Suprapubic skin (tissue), 4 donors: Measurements from ENCODE around the gene CCR9. TPM values are rescaled to one million over a fixed set of nuclear protein-coding genes. Genes with fewer than 3 reads are reported as not detected.

ENCODE experiments used
- DNase-seq, 2 donors: peaks; one replicate each; pipeline ENCODE4 v3.0.0-alpha.2; 2019; ENCODE audit warnings: low spot score in 2 of 2
- H3K27ac ChIP-seq: fragments of 200-600 bp; sonication (generic); one replicate; pipeline ENCODE4 v1.5.1; 2019
- H3K27me3 ChIP-seq: fragments of 200-600 bp; sonication (generic); one replicate; pipeline ENCODE4 v1.5.1; 2019
- H3K36me3 ChIP-seq: fragments of 200-600 bp; sonication (generic); one replicate; pipeline ENCODE4 v1.5.1; 2019
- H3K4me1 ChIP-seq: fragments of 200-600 bp; sonication (generic); one replicate; pipeline ENCODE4 v1.5.1; 2019
- H3K4me3 ChIP-seq: fragments of 200-600 bp; sonication (generic); one replicate; pipeline ENCODE4 v1.5.1; 2019; ENCODE audit warnings: mild to moderate bottlenecking
- H3K9me3 ChIP-seq: fragments of 200-600 bp; sonication (generic); one replicate; pipeline ENCODE4 v1.5.1; 2019
- CTCF ChIP-seq, 2 donors: fragments of 200-600 bp in 1 of 2; fragments of 450-650 bp in 1 of 2; sonication (generic) in 1 of 2; IDR thresholded peaks; one replicate each; pipeline ENCODE4 v1.5.1; 2016 to 2019; ENCODE audit warnings: antibody characterized with exemption in 2 of 2, mild to moderate bottlenecking in 1 of 2, moderate library complexity in 1 of 2
- EP300 ChIP-seq: sonication (generic); formaldehyde crosslinking; IDR thresholded peaks from one replicate; pipeline ENCODE4 v1.6.1; 2017; ENCODE audit warnings: antibody characterized with exemption
- POLR2A ChIP-seq, 2 donors: fragments of 450-650 bp; IDR thresholded peaks; one replicate each; pipeline ENCODE4 v1.6.1; 2017; ENCODE audit warnings: antibody characterized with exemption in 2 of 2, mild to moderate bottlenecking in 2 of 2, moderate library complexity in 2 of 2
- POLR2AphosphoS5 ChIP-seq, 3 donors: sonication (generic); formaldehyde crosslinking; IDR thresholded peaks; one replicate each; pipeline ENCODE4 v1.6.1; 2017; ENCODE audit warnings: antibody characterized with exemption in 3 of 3
- WGBS: methylation state at CpG from one replicate; pipeline ENCODE4 v1.1.5; 2018; 5-methylcytosine and 5-hydroxymethylcytosine counted together
- total RNA-seq, 4 donors: library from RNA; depleted of rRNA; stranded (reverse); fragments of >200 nt; gene quantifications; one replicate each; pipeline ENCODE4 v1.1.0, GENCODE V29; 2016

Gene CCR9
- total RNA-seq, 4 donors from 2014 or later, result not detected

- H3K36me3 ChIP-seq, result peaks cover 52% of the 10 kb centered on the region
Observed at GRCh38 chr3:45937206-45938042, 51.1 kb downstream of the CCR9 start.

GRCh38 chr3:45938043-45938435 is 51.7 kb downstream of the CCR9 start:
- H3K27me3 ChIP-seq, result no peaks in the 10 kb centered on the region
- H3K27ac ChIP-seq, result no peak overlapping the region
- H3K4me3 ChIP-seq, result no peak overlapping the region
- peaks cover 51% of the 10 kb centered on the region for H3K36me3 ChIP-seq
- H3K4me1 ChIP-seq, result peaks cover 5% of the 10 kb centered on the region
- no peaks in the 10 kb centered on the region for H3K9me3 ChIP-seq
- no peak for TF ChIP-seq EP300
- no peak for TF ChIP-seq POLR2AphosphoS5 (IDR thresholded peaks at IDR 0.05)
- TF ChIP-seq POLR2A (IDR thresholded peaks at IDR 0.05), result no peak
- TF ChIP-seq CTCF (IDR thresholded peaks at IDR 0.05), result no peak
- WGBS, result 96% methylated on average over 4 of the region's 4 CpGs
- peak in 1 of 2 donors; percentile 23 for DNase-seq

More at GRCh38 chr3:45937206-45938042, 51.1 kb downstream of the CCR9 start:
- H3K4me3 ChIP-seq, result no peak overlapping the region
- no peaks in the 10 kb centered on the region for H3K9me3 ChIP-seq
- TF ChIP-seq CTCF (IDR thresholded peaks at IDR 0.05) (no peak), POLR2A (IDR thresholded peaks at IDR 0.05) (no peak), POLR2AphosphoS5 (IDR thresholded peaks at IDR 0.05) (no peak), EP300 (no peak)
- DNase-seq, result peak in 1 of 2 donors; percentile 53
- H3K27me3 ChIP-seq, result no peaks in the 10 kb centered on the region
- no peak overlapping the region for H3K27ac ChIP-seq
- 84% methylated on average over 8 of the region's 8 CpGs for WGBS
- peaks cover 5% of the 10 kb centered on the region for H3K4me1 ChIP-seq

- Histone ChIP-seq H3K4me3 (no peak overlapping the region), H3K27me3 (no peaks in the 10 kb centered on the region), H3K36me3 (peaks cover 48% of the 10 kb centered on the region), H3K27ac (no peak overlapping the region), H3K9me3 (no peaks in the 10 kb centered on the region), H3K4me1 (peaks cover 5% of the 10 kb centered on the region)
- peak; percentile 86 to 88 for DNase-seq
- peak; percentile 47 to 80 for TF ChIP-seq CTCF (IDR thresholded peaks at IDR 0.05)
- TF ChIP-seq POLR2A (IDR thresholded peaks at IDR 0.05), result no peak
- 20% methylated on average over 4 of the region's 4 CpGs for WGBS
Observed at GRCh38 chr3:45938864-45939263, 52.5 kb downstream of the CCR9 start.

GRCh38 chr3:45939341-45939771 is 53.0 kb downstream of the CCR9 start:
- no peak for DNase-seq
- peaks cover 43% of the 10 kb centered on the region for H3K36me3 ChIP-seq
- H3K4me3 ChIP-seq, result no peak overlapping the region
- H3K27ac ChIP-seq, result no peak overlapping the region
- TF ChIP-seq POLR2A (IDR thresholded peaks at IDR 0.05) (no peak), POLR2AphosphoS5 (IDR thresholded peaks at IDR 0.05) (no peak), EP300 (no peak), CTCF (IDR thresholded peaks at IDR 0.05) (no peak)
- no peaks in the 10 kb centered on the region for H3K9me3 ChIP-seq
- no peaks in the 10 kb centered on the region for H3K27me3 ChIP-seq
- WGBS, result 40% methylated on average over 5 of the region's 5 CpGs
- peaks cover 5% of the 10 kb centered on the region for H3K4me1 ChIP-seq

GRCh38 chr3:45940004-45940780 is 53.8 kb downstream of the CCR9 start:
- 85% methylated on average over 7 of the region's 7 CpGs for WGBS
- H3K27ac ChIP-seq, result no peak overlapping the region
- peaks cover 5% of the 10 kb centered on the region for H3K4me1 ChIP-seq
- TF ChIP-seq POLR2AphosphoS5 (IDR thresholded peaks at IDR 0.05) (no peak), EP300 (no peak), POLR2A (IDR thresholded peaks at IDR 0.05) (no peak), CTCF (IDR thresholded peaks at IDR 0.05) (no peak)
- no peak overlapping the region for H3K4me3 ChIP-seq
- no peak for DNase-seq
- H3K9me3 ChIP-seq, result no peaks in the 10 kb centered on the region
- no peaks in the 10 kb centered on the region for H3K27me3 ChIP-seq
- peaks cover 35% of the 10 kb centered on the region for H3K36me3 ChIP-seq
